Epithelial cell of esophagus (primary cell): ENCODE results near the gene PTPRR.
A peak's percentile ranks its signal among the peaks of the same experiment; 100 is the strongest.

Source experiments
- DNase-seq: peaks from one replicate; pipeline ENCODE4 v3.0.0; 2010; ENCODE audit warnings: low read depth
- H3K4me3 ChIP-seq: 2 replicates; pipeline ENCODE4 v1.5.1; 2011; ENCODE audit warnings: mild to moderate bottlenecking, low read length, control low read depth
- CTCF ChIP-seq: IDR thresholded peaks from 2 replicates; pipeline ENCODE4 v1.5.1; 2011; ENCODE audit warnings: low read depth, mild to moderate bottlenecking, low read length, control low read depth, inconsistent platforms; ENCODE audit not compliant: insufficient read depth; ENCODE audit errors: missing control alignments

PTPRR gene

GRCh38 chr12:70670948-70671347, 249.6 kb downstream of the PTPRR start:
- H3K4me3 ChIP-seq, result no peak overlapping the region
- no peak for TF ChIP-seq CTCF
- DNase-seq, result no peak

GRCh38 chr12:70667253-70667652, 253.3 kb downstream of the PTPRR start:
- H3K4me3 ChIP-seq, result no peak overlapping the region
- no peak for TF ChIP-seq CTCF
- DNase-seq, result no peak

- no peak overlapping the region for H3K4me3 ChIP-seq
- no peak for DNase-seq
Observed at GRCh38 chr12:70666364-70666763, 254.2 kb downstream of the PTPRR start.

GRCh38 chr12:70664465-70664881, 256.1 kb downstream of the PTPRR start:
- H3K4me3 ChIP-seq, result no peak overlapping the region
- no peak for TF ChIP-seq CTCF
- DNase-seq, result peak; percentile 4

More at GRCh38 chr12:70666364-70666763, 254.2 kb downstream of the PTPRR start:
- no peak for TF ChIP-seq CTCF

- DNase-seq, result no peak
- H3K4me3 ChIP-seq, result no peak overlapping the region
- TF ChIP-seq CTCF, result no peak
Observed at GRCh38 chr12:70663838-70664237, 256.7 kb downstream of the PTPRR start.

GRCh38 chr12:70661466-70662161, 258.9 kb downstream of the PTPRR start:
- no peak for TF ChIP-seq CTCF
- H3K4me3 ChIP-seq, result no peak overlapping the region
- peak; percentile 52 for DNase-seq
